ENCODE data around the gene TBL1X.

The TBL1X gene

DNA sequence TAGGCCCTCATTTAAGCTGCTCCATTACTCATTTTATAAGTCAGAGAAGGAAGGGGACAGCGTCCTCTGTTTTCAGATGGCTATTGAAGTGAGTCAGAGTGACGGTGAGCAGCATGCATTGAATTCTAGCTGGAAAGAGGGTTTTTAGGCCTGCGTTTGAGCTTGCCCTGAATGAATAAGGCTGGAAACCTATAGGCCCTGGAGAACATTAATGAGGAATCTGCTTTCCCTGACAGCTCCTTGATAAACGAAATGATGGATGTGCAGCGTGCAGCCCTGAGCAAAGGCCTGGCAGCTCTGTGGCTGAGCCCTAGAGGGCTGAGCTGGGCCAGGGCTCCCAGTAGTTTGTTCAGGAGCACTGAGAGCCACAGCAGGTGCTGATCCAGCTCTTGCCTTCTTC is 33.4 kb downstream of the TBL1X start:
- DNase-seq (ENCODE audit: low read depth in 3 of 3): no peak

DNA sequence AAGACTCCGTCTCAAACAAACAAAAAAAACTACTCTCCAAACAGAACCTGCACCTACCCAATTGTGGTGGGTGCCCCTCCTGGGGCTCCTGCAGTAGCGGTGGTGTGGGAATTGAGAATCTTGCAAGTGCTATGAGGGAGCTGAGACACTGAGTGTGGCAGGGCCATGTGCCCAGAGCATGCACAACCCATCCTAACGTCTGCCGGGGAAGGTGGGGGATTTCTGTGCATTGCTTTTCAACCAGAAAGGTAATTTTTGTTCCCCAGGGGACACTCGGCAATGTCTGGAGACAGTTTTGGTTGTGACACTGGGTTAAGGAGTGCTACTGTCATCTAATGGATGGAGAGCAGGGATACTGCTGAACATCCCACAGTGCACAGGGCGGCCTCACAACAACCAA is 35.7 kb downstream of the TBL1X start:
- no peak for DNase-seq (ENCODE audit: low read depth in 3 of 3)

DNA sequence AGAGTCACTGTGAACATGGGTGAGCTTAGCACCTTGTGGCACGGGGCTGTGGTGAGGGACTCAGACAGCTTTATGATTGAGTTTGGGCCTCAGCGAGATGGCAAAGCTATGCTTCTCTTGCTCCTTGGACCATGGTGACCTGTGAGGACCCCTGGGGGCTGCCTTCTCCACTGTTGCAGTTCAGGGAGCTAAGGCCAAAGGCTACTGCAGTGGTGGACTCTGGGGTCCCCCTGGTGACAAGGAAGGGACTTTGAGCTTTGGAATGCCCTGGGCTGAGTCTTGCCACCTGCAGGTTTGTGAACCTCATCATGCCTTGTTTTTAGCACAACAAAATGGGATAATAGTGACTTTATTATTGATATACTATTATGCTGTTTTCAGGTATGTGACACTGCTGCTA is 36.5 kb downstream of the TBL1X start:
- no peak for DNase-seq (ENCODE audit: low read depth in 3 of 3)

DNA sequence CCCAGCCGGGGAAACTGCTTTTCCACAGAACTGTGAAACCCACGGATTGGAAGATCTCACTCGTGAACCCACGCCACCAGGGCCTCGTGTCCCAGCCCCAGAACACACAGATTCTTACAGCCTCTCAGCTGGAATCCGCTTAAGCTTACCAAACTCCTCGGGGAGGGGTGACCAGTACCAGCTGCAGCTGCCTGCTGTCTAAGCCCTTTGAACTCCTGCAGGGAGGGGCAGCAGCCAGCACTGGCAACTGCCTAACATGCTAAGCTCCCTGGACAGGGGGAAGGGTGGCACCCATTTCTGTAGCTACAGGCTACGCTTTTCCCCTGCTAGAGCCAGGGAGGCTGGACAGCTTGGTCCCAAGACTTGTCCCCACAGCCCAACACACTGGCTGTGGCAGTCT is 38.4 kb downstream of the TBL1X start:
- no peak for DNase-seq (ENCODE audit: low read depth in 3 of 3)

DNA sequence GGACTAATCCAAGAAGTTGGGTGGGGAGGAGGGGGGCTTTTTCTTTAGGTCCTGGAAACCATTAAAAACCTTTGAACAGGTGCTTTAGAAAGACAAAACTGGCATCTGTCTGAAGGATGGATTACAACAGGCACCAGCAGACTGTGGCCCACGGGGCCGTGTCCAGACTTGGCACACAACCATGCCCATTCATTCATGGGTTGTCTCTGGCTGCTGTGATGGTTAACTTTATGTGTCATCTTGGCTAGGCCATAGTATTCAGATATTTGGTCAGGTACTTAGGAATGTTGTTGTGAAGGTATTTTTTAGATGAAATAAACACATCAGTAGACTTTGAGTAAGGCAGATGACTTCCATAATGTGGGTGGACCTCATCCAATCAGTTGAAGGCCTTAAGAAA is 45.5 kb downstream of the TBL1X start:
- no peak for DNase-seq (ENCODE audit: low read depth in 3 of 3)

DNA sequence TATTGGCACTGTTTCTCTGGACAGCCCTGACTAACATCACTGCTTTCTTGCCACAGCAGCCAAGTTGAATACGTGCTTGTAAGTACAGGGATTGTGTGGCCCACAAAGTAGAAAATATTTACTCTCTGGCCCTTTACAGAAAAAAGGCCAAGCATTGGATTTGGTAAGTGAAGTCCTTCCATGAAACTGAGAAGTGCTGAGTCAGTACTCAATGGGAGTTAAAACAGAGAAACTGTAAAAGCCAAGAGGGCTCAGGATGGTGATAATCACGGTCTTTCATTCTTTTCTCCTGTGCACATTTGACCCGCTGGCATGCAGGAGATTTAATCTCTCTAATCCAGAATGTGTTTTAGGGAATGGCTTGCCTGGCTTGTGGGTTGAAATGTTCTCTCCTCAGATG is 46.1 kb downstream of the TBL1X start:
- no peak for DNase-seq (ENCODE audit: low read depth in 3 of 3)

DNA sequence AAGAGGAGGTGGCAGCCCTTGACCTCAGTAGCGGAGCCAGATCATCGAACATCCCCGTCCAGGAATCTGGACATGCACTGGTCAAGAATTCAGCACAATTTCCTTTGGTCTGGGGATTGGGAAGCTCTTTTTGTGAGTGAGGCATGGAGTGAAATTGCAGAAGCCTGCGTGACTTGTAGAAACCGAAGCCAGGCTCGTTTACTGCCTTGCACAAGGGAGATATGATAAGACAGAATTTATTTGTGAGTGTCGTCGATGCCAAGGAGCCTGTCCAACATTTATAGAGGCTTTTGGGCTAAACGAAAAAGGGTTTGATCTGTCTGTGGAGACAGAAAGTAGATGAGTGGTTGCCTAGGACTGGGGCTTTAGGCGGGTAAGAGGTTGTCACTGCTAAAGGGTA is 50.6 kb downstream of the TBL1X start:
- no peak for DNase-seq (ENCODE audit: low read depth in 3 of 3)

DNA sequence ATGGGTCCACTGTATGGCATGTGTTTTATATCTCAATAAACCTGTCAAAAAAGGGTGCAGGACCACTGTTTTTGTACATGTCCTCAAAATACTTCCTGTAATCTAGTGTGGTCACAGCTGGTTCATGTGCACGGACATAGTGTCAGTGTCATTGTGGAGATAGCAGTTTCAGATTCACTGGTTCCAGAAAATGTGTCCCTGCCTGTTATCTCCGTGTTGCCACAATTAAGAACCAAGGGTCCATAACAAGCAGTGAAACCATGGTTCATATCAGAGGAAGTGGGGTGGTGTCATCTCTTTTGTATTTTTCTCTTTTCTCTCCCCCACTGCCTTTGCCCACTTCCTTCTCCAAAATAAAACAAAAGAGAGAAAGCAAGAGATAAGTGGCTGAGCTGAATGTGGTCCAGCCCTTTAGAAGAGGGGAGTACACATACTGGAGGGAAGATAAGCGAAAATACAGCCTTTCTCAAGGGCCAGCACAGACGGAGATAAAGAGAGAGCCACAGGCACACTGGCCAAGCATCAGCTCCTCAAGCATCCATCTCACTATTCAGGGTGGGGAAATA is 51.2 kb downstream of the TBL1X start:
- no peak for DNase-seq (ENCODE audit: low read depth in 3 of 3)

DNA sequence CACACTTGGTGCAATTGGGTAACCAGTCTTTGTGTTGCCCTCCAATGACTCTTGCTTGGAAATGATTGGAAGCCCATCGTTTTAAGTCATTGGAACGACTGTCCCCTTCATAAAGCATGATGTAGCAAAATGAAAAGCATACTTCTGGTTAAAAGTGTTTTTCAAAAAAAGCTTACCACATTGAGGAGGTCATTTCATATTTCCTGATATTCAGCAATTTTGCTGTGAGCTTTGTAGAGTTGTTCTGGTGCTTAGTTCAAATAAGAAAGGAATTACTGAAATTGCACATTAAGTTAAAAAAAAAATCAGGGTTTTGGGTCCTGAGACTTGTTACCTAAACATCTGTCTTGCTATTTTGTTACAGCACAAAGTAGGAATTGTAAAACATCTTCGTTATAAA is 51.8 kb downstream of the TBL1X start:
- DNase-seq (ENCODE audit: low read depth in 3 of 3): no peak

DNA sequence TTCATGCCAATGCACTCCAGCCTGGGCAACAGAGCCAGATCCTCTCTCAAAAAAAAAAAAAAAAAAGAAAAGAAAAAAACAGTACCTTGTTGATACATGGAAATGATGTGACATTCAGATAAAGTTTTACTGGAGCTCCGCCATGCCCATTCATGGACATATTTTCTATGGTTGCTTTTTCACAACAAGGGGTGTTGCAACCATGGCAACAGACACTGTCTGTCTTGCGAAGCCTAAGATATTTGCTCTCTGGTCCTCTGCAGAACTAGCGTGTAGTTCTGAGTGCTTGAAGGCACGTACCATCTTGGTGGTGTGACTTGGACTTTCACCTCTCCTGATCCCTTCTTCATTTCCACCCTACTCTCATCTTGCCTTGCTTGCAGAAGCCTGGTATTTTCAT is 53.2 kb downstream of the TBL1X start:
- DNase-seq (ENCODE audit: low read depth in 3 of 3): no peak

DNA sequence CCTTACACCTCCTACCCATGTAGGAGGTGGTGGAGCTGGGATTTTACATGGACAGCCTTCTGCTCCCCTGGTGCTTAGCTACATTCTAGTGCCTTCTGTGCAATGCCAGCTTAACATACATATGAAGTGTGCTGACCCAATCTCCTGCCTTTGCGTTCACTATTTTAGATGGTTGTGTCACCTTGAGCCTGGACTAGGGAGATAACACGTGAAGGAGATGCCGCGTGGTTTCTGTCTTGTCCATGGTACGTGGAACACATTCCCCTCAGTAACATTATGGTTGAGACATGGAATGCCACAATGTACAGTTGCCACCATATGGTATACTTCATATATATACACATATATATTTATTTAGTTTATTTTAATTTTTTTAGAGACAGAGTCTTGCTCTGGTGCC is 54.0 kb downstream of the TBL1X start:
- DNase-seq (ENCODE audit: low read depth in 3 of 3): no peak

DNA sequence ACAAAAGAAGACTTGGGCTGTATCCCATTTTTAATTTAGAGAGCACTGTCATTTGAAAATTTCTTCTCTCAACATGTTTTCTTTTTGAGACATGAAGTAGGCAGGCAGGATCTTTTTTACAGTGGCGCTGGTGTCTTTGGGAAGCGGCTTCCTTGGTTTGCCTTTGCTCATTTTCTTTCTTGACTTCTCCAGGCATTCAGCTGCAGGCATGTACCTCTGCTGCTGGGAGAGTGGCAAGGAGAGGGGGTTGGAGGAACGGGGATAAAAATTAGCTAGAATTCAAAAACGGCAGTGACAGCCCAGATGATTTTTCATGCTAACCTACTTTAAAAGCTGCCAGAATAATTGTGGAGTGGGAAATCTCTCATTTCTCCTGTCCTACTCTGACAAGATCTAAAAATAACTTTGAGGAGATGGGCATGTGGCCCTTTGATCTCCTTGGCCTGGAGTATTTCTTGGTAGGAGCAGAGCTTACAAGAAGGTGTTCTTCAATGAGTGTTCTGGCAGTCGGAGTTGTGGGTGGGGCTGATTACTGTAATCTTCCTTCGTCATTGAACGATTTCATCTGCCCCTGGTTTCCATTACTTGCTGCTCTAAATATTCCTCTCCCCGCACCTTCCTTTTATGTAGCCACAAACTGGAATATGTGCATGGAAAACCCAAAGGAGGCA is 54.8 kb downstream of the TBL1X start:
- no peak for DNase-seq (ENCODE audit: low read depth in 3 of 3)

DNA sequence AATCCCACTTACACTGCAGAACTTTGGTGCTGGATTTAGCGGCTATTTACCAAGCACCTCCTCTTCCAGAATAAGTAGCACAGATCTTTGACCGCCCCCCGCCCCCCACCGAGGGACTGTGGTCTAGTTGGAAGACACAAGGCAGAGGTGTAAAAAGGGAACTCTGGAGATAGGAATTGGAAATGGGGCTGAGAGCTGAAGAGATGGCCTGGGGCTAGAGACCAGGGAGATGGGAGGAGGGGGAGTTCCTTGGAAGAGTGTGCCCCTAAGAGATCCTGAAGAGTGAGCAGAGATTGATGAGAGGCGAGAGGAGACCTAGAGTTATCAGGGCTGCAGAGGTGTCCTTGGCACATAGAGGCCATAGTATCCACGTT is 55.3 kb downstream of the TBL1X start:
- no peak for DNase-seq (ENCODE audit: low read depth in 3 of 3)

DNA sequence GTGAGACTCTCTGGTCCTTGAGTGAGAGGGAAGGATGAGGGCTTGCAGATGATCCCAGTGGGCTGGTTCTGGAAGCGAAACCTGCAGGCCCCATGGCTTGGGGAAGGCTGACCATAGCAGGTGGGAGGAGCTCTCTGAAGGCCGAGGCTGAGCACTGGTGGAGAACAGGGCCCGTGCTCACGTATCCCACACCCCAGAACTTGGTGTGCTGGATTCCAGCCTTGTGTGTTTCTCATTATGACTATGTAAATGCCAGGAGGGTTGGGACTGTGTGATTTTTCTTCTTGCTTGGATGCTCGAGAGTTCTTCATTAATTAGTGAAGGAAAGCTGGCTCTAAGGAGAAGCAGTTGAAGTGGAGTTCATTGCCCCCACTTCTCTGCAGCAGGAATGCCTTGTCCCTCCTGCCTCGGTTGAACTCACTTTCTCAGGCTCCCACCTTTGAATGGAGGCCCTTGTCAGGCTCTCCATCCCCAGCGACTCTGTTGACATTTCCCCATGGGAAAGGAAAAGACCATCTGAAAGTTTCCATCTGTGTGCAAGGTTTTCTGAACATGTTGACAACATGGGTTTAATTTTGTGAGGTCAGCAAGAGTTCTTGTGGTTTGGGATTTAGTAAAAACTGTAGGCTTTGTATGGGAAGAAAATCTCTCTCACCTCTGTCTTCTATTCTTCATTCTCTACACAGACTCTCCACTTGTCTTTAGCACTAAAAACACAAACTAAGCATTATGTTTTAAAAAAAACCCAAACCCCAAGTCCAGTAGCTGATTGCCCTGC is 57.7 kb downstream of the TBL1X start:
- DNase-seq (ENCODE audit: low read depth in 3 of 3): no peak

DNA sequence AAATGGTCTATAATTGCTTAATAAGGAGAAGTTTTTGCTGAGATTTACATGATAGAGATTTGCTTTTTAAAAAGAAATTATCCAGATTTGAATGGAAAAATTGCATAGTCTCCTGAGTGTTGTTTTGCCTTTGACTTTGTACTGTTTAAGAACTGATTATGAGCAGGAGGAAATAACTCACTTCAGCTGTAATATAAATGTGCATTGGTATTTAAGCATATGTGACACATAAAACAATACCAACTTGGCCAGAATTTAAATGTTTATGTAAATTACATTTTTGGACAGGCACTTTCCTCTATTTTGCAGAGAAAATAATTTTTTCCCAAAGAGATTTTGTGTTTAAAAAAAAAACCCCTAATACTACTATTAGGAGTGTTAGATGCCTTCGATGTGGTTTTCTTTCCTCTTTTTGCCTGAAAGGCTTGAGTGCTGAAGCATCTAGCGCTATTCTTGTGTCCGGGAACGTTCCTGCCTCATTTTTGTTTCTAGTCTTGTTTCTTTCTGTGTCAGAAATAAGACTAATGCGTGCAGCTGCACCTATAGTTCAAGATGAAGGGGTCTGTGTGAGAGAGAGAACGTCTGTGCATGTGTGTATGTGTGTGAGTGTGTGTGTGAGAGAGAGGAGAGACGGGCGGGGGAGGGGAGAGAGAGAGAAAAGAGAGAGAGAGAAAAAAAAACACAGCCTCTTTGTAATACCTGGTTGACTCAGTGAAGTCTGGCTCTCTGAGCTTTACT is 60.8 kb downstream of the TBL1X start:
- DNase-seq (ENCODE audit: low read depth in 3 of 3): no peak

DNA sequence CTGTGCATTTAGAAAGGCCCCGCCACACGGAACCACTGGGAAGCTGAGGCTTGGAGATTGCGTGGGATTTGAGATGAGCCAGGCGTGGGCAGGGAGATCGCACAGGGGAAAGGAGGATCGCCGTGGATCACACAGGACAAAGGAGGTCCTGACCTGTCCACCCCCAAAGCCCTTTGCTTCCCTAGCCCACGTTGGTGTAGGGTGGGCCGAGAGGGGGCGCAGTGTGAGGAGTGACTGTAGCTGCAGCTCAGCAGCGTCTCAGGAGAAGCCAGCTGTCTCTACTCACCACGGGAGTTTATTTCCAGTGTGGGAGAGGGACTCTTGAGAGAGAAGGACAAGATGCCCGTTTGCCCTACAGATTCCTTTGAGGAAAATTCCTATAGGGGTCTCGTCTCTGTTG is 62.1 kb downstream of the TBL1X start:
- no peak for DNase-seq (ENCODE audit: low read depth in 3 of 3)

DNA sequence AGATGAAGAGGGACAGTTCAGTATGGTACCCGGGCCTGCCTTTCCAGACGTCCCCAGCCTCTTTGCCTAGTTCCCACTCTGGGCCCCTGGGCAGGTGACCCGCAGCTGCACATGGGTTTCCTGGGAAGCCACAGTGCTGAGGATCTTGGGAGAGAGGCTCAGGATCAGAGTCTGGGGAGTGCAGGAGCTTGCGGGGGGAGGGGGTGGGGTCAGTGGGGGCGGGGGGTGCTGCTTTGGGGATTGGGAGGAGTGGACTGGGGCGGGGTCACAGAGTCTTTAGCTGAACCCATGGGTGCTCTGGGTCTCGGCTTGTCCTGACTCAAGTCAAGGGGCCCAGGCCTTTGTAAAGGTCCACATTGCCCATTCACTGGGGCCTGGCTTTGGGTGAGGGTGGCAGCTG is 63.6 kb downstream of the TBL1X start:
- no peak for DNase-seq (ENCODE audit: low read depth in 3 of 3)

DNA sequence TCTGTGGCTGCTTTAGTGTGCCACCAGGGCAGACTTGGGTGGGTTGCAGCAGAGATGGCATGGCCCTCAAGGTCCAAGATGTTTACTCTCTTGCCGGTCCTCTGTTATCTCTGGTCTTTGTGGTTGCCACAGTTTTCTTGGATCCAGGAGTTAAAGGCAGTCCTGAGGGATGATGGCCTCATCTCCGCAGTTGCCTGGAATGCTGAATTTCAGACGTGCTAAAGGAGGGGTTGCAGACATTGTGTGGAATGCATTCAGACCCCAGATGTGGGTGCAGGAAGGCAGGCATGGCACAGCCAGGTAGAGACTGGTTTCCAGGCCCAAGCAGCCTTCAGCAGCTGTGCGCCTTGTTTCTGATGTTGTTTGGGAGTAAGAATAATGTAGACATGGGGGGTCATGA is 64.4 kb downstream of the TBL1X start:
- no peak for DNase-seq (ENCODE audit: low read depth in 3 of 3)

DNA sequence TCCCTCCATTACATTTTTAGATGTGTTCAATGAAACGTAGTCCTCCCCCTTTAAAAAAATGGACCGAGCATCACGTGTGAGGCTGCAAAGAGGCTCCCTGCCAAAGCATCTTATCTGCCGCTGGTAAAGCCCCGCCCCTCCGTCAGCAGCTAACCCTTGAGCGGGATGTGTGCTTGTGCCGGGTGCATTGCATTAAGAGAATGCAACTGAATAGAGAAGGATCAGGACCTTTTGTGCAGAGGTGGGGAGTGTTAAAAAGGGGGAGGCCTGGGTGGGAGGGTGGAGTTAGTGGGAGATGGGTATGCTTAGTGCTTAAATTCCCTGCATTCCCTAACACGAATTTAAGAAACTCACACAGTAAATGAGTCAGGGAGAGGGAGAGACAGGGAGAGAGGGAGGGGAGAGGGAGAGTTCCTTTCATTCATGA is 66.0 kb downstream of the TBL1X start:
- peak in 2 of 3 experiments; percentile 1 to 3 for DNase-seq (ENCODE audit: low read depth in 3 of 3)

DNA sequence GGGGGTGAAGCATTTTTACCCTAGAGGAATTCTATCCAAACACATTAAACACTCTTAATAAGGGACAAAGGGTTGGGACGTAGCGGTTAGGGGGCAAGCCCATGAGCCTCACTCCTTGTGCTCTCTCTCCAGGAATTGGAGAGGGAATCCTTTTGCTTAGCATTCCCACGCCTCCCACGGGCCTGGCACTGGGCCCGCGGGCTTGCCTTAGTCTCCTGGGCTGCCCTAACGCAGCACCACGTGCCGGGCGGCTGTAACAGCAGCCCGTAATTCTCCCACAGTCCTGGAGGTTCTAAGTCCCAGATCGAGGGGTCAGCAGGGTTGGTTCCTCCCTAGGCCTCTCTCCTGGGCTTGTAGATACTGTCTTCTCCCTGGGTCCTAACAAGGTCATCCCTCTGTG is 67.5 kb downstream of the TBL1X start:
- no peak for DNase-seq (ENCODE audit: low read depth in 3 of 3)

DNA sequence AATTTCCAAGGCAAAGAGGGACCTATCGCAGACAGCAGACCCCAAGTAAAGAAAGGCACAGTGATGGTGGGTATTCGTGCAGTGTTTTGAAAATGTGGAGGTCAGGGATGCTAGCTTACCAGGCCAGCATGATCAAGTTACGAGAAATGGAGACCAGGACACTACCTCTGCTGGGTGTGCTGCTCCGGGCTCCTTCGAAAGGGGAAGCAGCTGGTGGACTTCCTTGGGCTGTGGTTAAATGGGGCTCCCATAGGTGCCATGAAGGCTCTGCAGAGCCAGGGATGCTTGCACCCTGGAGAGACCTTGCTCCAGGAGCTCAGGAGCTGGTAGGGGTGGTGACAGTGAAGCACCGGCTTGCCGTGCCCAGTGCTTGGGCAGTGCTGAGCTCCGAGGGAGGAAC is 68.8 kb downstream of the TBL1X start:
- DNase-seq (ENCODE audit: low read depth in 3 of 3): no peak

DNA sequence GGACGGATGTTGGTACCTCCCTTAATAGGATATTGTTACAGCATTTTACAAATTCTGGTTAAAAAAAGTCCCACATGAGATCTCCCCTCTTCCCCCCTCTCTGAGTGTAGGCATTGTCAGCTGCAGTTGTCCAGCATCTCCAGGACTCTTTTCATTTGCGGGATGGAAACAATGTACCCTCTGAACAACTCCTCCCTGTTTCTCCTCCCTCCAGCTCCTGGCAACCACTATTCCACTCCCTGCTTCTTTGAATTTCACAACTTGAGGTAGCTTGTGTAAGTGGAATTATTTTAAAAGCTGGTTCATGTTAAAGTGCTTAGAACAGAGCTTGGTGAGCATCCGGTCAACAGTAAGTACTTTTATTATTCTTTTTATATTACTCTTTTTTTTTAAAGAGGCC is 69.8 kb downstream of the TBL1X start:
- DNase-seq (ENCODE audit: low read depth in 3 of 3): no peak

DNA sequence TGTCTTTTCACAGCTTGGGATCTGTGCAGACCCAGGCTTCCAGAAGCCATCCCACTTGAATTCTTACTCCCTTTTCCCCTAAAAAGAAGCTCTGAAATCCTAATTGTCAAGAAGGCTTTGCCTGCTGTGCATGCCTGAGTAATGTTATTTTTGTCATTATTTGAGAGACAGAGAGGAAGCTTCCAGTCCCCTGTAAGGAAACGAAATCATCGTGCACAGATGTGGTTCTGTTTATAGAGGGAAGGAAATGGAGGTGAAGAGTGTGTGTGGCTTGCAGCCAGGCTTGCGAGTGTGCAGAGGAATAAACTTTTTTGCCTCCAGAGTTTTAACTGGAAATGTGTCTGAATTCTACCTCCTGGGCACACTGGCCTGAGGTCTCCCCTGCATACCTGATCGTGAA is 70.2 kb downstream of the TBL1X start:
- DNase-seq (ENCODE audit: low read depth in 3 of 3): no peak

All from stimulated activated CD4-positive, alpha-beta T cell treated with anti-CD3 and anti-CD28 coated beads, TNF-alpha, amount 100 ng/mL, for 4 hours (primary cell).